Caco-2 (cell line): ENCODE measurements around the gene RNF121. TPM values are rescaled to one million over a fixed set of nuclear protein-coding genes. Genes with fewer than 3 reads are reported as not detected.

Experiments
- BruUV-seq: library from RNA; stranded (reverse); fragments of 400-500 nt; replicated peaks from 2 replicates; lab custom pipeline; 2021; lab: Mats Ljungman, UMichigan
- CTCF ChIA-PET: fragments of 300-600 bp; sonication (Branson Sonifier 250); formaldehyde crosslinking; loops from one replicate; lab custom pipeline; 2022; ENCODE audit warnings: antibody characterized with exemption; lab: Charles Lee
- POLR2A ChIA-PET: fragments of 300-600 bp; sonication (Branson Sonifier 250); formaldehyde crosslinking; loops from one replicate; lab custom pipeline; 2022; ENCODE audit warnings: antibody characterized with exemption; lab: Charles Lee
- DNase-seq, 2 experiments: peaks; one replicate each; pipeline versions ENCODE4 v3.0.0 to v3.0.0-alpha.2; 2020 to 2022
- H3K27me3 ChIP-seq: replicated peaks from 2 replicates; pipeline ENCODE4 v1.6.0; 2011; ENCODE audit warnings: low read length; ENCODE audit not compliant: control insufficient read depth, insufficient read depth
- H3K36me3 ChIP-seq: 2 replicates; pipeline ENCODE4 v1.5.1; 2011; ENCODE audit warnings: low read length; ENCODE audit not compliant: control insufficient read depth, insufficient read depth
- H3K4me1 ChIP-seq: fragments of 250-450 bp; sonication (Bioruptor Pico); 2 replicates; pipeline ENCODE4 v1.5.1; 2020; ENCODE audit warnings: mild to moderate bottlenecking
- H3K4me3 ChIP-seq: 2 replicates; pipeline ENCODE4 v1.5.1; 2011; ENCODE audit warnings: low read depth, mild to moderate bottlenecking, control low read depth, low read length
- H3K9me3 ChIP-seq: fragments of 250-450 bp; sonication (Bioruptor Pico); 2 replicates; pipeline ENCODE4 v1.5.1; 2020; ENCODE audit warnings: mild to moderate bottlenecking, moderate library complexity
- H3K27ac Mint-ChIP-seq: one replicate; pipeline ENCODE4 v1.8.0; 2022; ENCODE audit warnings: mixed read lengths; ENCODE audit not compliant: unreplicated experiment
- H3K27me3 Mint-ChIP-seq: one replicate; pipeline ENCODE4 v1.8.0; 2022; ENCODE audit warnings: mixed read lengths; ENCODE audit not compliant: insufficient read depth, unreplicated experiment
- H3K36me3 Mint-ChIP-seq: one replicate; pipeline ENCODE4 v1.8.0; 2022; ENCODE audit warnings: mild to moderate bottlenecking, mixed read lengths; ENCODE audit not compliant: insufficient read depth, unreplicated experiment
- H3K4me1 Mint-ChIP-seq: one replicate; pipeline ENCODE4 v1.8.0; 2022; ENCODE audit warnings: low read depth, mixed read lengths; ENCODE audit not compliant: unreplicated experiment
- H3K4me3 Mint-ChIP-seq: one replicate; pipeline ENCODE4 v1.8.0; 2022; ENCODE audit warnings: mild to moderate bottlenecking, moderate library complexity, mixed read lengths; ENCODE audit not compliant: unreplicated experiment
- H3K9me3 Mint-ChIP-seq: one replicate; pipeline ENCODE4 v1.8.0; 2022; ENCODE audit warnings: mixed read lengths; ENCODE audit not compliant: unreplicated experiment
- intact Hi-C: fragments of 100-400 bp; cut with micrococcal nuclease; formaldehyde crosslinking; loops from one replicate; pipeline ENCODE4 v1.10.0; 2022; ENCODE audit not compliant: unreplicated experiment
- total RNA-seq: library from RNA; stranded (reverse); gene quantifications from 2 replicates; pipeline ENCODE4 v1.2.3, GENCODE V29; 2022
- TF ChIP-seq, protein P1 (sequence below), 2 experiments: fragments of 200-600 bp in 1 of 2; IDR thresholded peaks; 1 replicate in 1 of 2; 2 replicates in 1 of 2; pipeline versions ENCODE4 v1.5.1 to v1.8.0; 2011 to 2022; ENCODE audit warnings: antibody characterized with exemption in 1 of 2, control low read depth in 1 of 2, inconsistent platforms in 1 of 2, low read depth in 1 of 2, low read length in 1 of 2, mild to moderate bottlenecking in 1 of 2, moderate library complexity in 1 of 2; ENCODE audit not compliant: insufficient read depth in 1 of 2, severe bottlenecking in 1 of 2, unreplicated experiment in 1 of 2

The RNF121 gene
- total RNA-seq, 1 experiment from 2014 or later = 146 TPM

DNA sequence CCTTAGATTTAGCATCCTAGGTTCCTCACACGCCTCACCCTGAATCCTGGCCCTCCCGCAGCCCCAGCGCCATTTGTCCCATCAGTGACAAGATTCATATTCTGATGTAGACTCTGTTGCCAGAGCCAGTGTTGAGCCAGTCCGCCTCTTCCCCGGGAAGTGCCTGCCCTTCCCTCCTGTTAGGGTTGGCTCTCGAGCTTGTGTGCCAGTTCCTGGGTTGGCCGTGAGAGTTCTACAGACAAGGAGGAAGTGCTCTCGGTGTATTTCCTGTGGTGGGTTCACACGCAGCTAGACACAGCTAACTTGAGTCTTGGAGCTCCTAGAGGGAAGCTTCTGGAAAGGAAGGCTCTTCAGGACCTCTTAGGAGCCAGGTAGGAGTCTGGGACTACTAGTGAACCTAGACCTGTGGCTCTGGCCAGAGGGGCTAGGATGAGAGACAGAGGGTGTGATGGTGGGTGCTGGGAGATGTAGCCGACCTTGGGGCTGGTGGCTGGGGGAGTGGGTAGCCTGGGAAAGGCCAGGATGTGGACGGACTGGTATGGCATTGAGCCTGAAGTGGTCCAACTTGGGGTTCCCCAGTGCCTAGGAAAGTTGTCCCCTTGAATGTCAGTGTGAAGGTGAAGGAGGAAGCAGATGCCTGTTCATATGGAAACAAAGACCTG lies 69.9 kb downstream of the RNF121 start, which contains the start of gene IL18BP:
TSS of gene IL18BP (plus strand) at position 261 of the 662 bp plus-strand sequence. CDS start 1,076 bp downstream, outside the sequence.
- Mint-ChIP-seq H3K27ac (peak within 1 kb of the TSS; percentile 18), H3K4me3 (no peak within 1 kb of the TSS), H3K36me3 (peaks cover 75% of the 10 kb centered on the region), H3K4me1 (no peaks in the 10 kb centered on the region), H3K27me3 (no peaks in the 10 kb centered on the region), H3K9me3 (no peaks in the 10 kb centered on the region)
- peaks cover 21% of the 10 kb centered on the region for H3K36me3 ChIP-seq
- DNase-seq = no peak
- ChIA-PET CTCF (no interaction called here), POLR2A (no interaction called here)
- H3K9me3 ChIP-seq = no peaks in the 10 kb centered on the region
- no peak within 1 kb of the TSS for H3K4me3 ChIP-seq
- TF ChIP-seq, protein P1, sequence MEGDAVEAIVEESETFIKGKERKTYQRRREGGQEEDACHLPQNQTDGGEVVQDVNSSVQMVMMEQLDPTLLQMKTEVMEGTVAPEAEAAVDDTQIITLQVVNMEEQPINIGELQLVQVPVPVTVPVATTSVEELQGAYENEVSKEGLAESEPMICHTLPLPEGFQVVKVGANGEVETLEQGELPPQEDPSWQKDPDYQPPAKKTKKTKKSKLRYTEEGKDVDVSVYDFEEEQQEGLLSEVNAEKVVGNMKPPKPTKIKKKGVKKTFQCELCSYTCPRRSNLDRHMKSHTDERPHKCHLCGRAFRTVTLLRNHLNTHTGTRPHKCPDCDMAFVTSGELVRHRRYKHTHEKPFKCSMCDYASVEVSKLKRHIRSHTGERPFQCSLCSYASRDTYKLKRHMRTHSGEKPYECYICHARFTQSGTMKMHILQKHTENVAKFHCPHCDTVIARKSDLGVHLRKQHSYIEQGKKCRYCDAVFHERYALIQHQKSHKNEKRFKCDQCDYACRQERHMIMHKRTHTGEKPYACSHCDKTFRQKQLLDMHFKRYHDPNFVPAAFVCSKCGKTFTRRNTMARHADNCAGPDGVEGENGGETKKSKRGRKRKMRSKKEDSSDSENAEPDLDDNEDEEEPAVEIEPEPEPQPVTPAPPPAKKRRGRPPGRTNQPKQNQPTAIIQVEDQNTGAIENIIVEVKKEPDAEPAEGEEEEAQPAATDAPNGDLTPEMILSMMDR (IDR thresholded peaks at IDR 0.05; ENCODE audit: insufficient read depth in 1 of 2, low read depth in 1 of 2, low read length in 1 of 2, severe bottlenecking in 1 of 2, unreplicated experiment in 1 of 2) = no peak
- no peaks in the 10 kb centered on the region for H3K4me1 ChIP-seq
- intact Hi-C loops = no loop called here
- no TSS peak for BruUV-seq
- no peaks in the 10 kb centered on the region for H3K27me3 ChIP-seq

DNA sequence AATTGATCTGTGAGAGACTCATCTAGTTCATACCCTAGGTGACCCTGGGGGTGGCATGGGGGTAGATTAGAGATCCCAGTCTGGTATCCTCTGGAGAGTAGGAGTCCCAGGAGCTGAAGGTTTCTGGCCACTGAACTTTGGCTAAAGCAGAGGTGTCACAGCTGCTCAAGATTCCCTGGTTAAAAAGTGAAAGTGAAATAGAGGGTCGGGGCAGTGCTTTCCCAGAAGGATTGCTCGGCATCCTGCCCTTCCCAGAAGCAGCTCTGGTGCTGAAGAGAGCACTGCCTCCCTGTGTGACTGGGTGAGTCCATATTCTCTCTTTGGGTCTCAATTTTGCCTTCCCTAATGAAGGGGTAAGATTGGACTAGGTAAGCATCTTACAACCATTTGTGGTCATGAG lies 70.5 kb downstream of the RNF121 start:
- Mint-ChIP-seq H3K4me3 (no peak overlapping the region), H3K27me3 (no peaks in the 10 kb centered on the region), H3K9me3 (no peaks in the 10 kb centered on the region), H3K27ac (peak overlapping the region; percentile 18), H3K36me3 (peaks cover 78% of the 10 kb centered on the region), H3K4me1 (no peaks in the 10 kb centered on the region)
- TF ChIP-seq, protein P1 (IDR thresholded peaks at IDR 0.05; ENCODE audit: insufficient read depth in 1 of 2, low read depth in 1 of 2, low read length in 1 of 2, severe bottlenecking in 1 of 2, unreplicated experiment in 1 of 2) = no peak
- ChIA-PET POLR2A (no interaction called here), CTCF (no interaction called here)
- Histone ChIP-seq H3K4me1 (no peaks in the 10 kb centered on the region), H3K27me3 (no peaks in the 10 kb centered on the region), H3K9me3 (no peaks in the 10 kb centered on the region), H3K36me3 (peaks cover 25% of the 10 kb centered on the region), H3K4me3 (no peak overlapping the region)
- BruUV-seq = no TSS peak
- no peak for DNase-seq
- intact Hi-C loops = no loop called here

DNA sequence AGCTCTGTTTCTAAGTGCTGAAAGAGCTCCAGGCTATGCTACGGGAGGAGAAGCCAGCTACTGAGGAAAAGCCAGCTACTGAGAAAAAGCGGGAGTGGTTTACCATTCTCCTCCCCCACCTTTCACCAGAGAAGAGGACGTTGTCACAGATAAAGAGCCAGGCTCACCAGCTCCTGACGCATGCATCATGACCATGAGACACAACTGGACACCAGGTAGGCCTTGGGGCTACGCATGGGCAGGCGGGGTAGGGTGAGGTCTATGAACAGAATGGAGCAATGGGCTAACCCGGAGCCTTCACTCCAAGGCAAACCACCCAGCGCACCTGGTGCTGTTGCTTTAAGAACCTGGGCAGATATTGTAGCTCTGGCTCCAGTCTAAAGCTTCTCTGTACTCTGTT lies 71.0 kb downstream of the RNF121 start:
- TF ChIP-seq, protein P1 (IDR thresholded peaks at IDR 0.05; ENCODE audit: insufficient read depth in 1 of 2, low read depth in 1 of 2, low read length in 1 of 2, severe bottlenecking in 1 of 2, unreplicated experiment in 1 of 2) = no peak
- no peak for DNase-seq
- Mint-ChIP-seq H3K4me1 (no peaks in the 10 kb centered on the region), H3K36me3 (peaks cover 78% of the 10 kb centered on the region), H3K27me3 (no peaks in the 10 kb centered on the region), H3K9me3 (no peaks in the 10 kb centered on the region), H3K4me3 (no peak overlapping the region), H3K27ac (peak overlapping the region; percentile 18)
- Histone ChIP-seq H3K4me3 (no peak overlapping the region), H3K27me3 (no peaks in the 10 kb centered on the region), H3K36me3 (peaks cover 29% of the 10 kb centered on the region), H3K4me1 (no peaks in the 10 kb centered on the region), H3K9me3 (no peaks in the 10 kb centered on the region)
- ChIA-PET CTCF (no interaction called here), POLR2A (no interaction called here)
- no TSS peak for BruUV-seq
- intact Hi-C loops = no loop called here
